GM19397 (cell line): ENCODE measurements around the gene C19orf85.
"Not testable (repeated sequence)": the region's sequence is repeated elsewhere in the genome, so short reads cannot be mapped to it uniquely, and the experiment has no call there.

Experiments
- ATAC-seq: cut with Tn5 transposase; IDR thresholded peaks from one replicate; pipeline ENCODE4 v1.9.1; 2021; ENCODE audit warnings: mild to moderate bottlenecking, moderate library complexity; ENCODE audit not compliant: unreplicated experiment

Gene C19orf85

DNA sequence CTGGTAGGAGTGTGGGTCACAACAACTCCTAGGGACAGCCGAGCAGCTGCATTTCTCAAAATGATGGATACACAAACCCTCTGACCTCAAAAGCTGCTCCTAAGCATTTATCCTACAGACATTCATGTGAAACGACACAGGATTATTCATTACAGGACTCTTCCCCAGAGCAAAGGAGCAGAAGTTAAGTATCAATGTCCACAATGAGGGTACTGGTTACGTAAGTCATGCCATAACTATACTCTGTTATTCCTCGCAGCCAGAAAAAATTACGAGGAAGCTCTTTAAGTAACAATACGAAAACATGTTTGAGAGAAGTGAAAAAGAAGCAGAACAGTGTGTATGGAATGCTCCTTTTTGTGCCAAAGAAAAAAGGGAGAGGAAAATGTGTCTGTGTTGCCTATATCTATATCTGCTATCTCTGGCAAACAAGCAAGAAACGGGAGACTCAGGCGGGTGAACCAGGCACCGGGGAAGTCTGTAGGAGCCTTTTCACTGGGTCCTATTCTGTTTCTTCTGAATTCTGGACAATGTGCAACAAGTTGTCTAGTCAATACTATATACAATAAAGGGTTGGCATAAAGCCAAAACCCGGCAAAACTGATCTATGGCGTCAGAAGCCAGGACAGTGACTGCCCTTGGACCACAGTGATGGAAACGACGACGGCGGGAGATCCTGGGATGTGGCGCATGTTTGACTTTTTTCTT is 4.4 kb downstream of the C19orf85 start:
- ATAC-seq: no peak

DNA sequence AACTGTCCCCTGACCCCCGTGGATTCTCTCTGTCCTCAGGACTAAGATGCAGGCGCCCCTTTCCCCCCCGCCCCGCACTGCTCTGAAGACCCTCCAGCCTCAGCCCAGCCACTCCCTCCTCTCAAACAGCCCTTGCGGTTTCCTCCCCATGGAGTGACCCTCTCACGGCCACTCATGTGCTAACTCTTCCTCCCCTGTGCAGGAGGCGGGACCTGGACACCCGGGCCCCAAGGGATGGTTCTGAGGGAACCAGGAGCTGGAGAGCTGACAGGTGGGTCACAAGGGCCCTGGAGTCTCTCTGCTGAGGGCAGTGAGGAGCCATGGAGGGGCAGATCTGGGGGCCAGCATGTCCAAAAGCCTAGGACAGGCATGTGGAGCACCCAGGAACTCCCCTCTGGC is 5.0 kb downstream of the C19orf85 start:
- no peak for ATAC-seq

DNA sequence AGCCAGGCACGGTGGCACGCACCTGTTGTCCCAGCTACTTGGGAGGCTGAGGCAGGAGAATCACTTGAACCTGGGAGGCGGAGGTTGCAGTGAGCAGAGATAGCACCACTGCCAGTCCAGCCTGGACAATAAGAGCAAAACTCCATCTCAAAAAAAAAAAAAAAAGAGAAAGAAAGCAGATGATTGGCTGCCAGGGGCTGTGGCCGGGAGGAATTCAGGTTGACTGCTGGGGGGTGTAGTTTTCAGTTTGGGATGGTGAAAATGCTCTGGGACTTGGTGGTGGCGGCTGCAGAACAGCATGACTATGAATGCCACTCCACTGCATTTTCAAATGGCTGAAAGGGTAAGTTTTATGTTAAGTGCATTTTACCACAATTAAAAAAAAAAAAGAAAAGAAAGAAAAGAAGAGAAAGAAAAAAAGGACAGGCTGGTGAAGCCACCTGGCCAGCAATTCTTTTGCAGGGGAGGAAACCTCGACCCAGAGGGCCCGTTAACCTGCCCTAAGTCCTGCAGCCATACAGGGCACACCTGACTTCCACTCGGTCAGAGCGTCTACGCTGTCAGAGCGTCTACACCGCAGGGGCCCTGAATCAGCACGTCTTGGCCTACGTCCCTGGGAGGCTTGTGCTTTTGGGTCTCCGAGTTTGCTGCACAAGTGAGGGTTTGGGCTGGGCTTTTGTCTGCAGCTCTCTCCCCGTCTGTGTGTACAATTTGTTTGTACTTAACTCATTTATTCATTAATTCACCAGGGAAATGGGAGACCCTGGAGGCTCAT is 6.7 kb downstream of the C19orf85 start:
- no peak for ATAC-seq

DNA sequence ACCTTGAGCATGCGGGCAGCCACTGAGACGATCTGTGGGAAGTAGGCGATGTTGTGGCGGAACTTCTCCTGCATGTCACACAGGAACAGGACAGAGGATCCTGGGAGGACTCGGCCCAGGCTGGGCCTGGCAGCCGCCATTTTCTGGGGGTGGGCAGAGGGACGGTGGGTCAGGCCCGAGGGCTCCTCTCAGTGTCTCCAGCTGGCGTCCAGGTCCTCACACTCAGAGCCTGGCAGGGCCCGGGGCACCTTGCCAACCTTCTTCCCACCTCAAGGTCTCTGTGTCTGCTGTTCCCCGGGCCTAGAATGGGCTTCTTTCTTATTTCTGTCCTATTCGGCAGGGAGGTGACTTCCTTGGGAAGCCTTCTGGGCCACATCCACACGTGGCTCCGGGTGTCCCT is 8.2 kb downstream of the C19orf85 start:
- ATAC-seq: no peak

DNA sequence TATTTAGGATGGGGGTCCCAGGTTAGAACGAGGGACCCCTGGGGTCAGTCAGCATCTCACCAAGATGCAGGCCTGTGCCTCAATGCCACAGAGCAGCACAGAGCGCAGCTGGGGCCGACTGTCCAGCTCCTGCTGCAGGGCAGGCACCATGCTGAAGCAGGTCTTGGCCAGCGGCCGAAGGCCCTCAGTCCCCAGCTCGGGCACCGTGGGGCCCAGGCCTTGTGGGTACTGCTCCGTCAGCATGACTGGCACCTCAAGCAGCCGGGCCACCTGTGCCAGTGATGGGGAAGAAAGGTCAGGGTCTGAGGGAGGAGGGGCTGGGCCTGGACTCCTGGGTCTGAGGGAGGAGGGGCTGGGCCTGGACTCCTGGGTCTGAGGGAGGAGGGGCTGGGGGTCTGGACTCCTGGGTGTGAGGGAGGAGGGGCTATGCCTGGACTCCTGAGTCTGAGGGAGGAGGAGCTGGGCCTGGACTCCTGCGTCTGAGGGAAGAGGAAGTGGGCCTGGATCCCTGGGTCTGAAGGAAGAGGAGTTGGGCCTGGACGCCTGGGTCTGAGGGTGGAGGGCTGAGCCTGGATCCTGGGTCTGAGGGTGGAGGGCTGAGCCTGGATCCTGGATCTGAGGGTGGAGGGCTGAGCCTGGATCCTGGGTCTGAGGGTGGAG is 8.8 kb downstream of the C19orf85 start:
- ATAC-seq: no peak

DNA sequence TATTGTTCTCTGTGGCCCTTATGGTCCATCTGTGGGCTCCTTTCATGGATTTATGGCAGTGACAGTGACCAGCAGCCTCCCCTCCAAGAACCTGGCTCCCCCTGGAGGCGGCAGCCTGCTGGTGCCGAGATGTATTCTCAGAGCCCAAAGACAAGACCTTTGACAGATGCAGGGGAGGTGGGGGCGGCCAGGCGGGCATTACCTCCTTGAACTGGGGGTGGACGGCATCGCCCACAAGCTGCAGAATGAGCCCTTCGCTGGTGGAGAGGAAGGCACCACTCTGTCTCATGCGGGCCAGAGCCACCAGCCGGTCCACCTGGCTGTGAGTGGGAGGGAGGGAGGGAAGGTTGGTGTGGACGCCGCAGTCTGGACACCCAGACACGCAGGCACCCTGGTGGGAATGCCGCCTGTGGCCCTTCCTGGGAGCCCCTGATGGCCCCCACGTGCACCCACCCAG is 9.7 kb downstream of the C19orf85 start:
- no peak for ATAC-seq

DNA sequence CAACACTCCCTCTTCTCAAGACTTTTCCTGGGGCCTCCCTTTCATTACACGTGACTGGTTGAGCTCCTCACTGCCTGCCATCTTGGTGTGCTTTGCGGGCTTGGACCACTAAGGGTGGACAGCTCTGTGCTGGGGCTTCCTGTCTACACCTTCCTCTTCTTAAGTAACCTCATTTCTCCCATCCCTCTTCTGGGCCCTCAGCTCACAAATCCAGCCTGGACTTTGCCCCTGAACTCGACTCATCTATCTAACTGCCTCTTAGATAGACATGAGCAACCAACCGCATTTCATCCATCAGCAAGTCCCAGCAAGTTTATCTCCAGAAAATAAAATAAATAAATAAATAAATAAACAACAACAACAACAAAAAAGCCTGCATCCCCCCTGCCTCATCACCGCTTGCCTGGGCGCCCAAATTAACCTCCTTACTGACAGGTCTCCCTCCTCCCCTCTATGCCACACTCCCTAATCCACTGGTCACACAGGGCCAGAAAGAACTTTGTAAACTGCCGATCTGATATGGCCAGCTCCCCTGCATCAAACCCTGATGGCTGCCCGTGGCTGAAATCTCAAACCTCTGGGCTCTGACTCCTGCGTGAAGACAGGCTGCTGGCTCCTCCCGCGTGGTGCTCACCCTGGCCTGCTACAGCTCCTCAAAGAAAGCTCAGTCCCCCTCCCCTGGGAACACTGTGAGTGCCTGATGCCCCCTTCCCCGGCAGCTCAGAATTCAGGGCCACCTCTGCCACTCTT is 10.9 kb downstream of the C19orf85 start:
- ATAC-seq: no peak

DNA sequence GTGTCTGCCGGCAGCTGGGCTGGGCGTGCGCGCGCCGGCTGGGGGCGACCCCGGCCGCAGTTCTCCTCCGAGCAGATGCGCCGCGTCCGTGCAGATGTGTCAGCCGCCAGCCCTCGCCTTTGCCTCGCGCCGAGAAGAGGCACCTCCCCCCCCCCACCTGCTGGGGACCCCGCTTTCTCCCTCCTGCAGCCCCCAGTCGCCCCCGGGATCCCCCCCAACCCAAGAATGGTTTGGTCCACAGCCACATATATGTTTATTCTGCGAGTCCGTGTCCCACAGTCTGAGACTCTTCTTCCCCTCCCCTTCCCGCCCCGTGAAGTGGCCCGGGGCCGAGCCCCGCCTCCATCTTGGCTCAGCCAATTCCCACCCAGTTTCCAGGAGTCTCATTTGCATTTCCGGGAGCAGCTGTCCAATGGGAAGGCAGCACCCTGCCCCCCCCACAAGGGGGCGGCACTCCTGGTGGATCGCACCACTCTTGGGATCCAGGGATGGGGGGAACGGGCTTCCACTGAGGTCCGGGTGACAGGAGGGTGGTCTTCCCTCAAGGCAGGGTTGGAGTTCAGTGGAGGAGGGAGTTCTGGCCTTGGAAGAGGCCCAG is 11.7 kb downstream of the C19orf85 start:
- ATAC-seq: no peak

DNA sequence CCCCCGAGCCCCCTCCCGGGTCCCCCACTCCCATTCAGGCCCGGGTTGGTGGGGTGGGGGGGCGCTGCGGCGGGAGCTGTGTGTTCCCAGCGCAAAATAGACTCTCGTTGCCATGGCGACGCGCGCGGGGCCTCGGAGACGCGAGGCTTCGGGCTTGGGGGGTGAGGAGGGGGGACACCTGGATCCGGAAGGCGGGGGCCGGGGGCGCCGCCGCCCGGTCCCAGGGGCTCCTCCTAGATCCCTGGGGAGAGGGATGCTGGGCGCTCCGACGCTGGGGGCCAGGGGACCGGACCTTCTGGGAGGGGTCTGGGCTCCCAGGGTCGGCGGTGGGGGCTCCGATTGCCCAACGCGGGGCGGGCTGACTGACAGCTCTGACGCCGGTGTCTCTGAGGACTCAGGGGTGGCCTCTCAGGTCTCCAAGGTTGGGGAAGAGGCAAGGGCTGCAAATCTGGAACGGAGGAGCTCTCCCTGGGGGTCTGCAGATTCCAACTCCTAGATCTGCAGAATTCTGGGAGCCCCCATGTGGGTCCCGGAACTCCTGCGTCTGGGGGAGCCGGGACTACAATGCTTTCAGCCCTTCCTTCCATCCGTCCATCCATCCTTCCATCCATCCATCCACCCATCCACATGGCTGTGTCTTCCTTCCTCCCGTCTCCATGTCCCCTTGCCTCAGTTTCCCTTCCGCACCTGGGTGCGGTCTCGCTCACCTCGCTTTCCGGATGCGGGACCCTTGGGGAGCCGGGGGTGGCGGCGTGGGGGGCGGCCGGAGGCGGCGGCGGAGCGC is 12.4 kb downstream of the C19orf85 start:
- no peak for ATAC-seq

DNA sequence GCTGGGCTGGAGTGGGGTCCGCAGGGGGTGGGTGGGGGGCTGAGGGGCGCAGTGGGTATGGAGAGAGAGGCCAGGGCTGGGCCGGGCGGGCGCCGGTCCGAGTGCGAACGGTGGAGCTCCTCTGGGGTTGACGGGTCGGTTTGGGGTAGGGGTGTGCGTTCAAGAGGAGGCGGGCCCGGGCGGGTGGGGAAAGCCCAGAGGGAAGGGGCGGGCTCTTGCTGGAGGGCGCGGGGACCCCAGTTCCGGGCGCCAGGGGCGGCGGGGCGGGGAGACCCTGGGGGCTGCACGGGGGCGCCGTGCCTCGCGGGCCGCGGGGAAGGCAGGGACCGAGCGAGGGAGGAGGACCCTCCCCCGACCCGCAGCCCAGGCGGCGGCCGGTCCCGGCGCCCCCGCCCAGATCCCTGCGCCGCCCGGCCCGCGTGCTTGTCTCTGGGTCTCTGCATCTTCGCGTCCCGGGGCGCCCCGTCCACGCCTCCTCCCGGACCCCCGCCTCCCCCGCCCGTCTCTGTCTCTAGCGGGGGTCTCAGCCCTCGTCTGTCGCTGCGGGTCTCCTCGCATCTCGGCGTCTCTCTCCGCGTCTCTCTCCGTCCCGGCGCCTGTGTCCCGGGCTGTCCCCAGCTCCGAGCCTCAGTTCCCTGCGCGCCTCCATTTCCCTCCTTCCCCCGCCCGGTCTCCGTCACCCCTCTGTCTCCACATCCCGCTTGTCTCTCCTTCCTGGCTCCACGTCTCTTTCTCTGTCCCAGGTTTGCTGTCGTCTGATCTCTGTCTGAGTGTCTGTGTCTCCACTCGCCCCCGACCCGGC is 13.2 kb downstream of the C19orf85 start:
- ATAC-seq: no peak

DNA sequence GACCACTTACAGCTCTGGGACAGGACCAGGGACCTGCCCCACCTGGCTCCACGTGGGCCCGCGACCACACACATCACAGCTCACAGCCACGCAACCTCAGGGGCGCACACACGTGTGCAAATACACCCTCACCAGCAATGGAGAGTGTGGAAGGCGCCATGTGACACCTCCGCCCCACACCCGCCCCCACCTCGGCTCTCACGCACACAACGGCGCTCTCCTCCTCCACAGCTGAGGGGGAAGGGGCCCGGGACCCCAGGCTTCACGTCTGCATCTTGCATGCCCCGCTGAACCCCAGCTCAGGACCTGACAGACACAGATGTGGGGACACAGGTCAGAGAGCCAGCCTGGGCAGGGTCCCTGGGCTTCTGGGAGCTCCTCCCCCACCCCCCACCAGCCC is 15.1 kb downstream of the C19orf85 start:
- ATAC-seq: no peak

DNA sequence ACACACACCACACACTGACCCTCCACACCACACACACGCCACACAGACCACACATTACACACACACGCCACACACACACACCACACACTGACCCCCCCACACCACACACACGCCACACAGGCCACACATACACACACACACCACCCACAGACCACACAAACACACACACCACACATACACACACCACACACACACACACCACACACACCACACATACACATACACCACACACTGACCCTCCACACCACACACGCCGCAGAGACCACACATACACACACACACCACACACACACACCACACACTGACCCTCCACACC is 16.4 kb downstream of the C19orf85 start:
- not testable (repeated sequence) for ATAC-seq

DNA sequence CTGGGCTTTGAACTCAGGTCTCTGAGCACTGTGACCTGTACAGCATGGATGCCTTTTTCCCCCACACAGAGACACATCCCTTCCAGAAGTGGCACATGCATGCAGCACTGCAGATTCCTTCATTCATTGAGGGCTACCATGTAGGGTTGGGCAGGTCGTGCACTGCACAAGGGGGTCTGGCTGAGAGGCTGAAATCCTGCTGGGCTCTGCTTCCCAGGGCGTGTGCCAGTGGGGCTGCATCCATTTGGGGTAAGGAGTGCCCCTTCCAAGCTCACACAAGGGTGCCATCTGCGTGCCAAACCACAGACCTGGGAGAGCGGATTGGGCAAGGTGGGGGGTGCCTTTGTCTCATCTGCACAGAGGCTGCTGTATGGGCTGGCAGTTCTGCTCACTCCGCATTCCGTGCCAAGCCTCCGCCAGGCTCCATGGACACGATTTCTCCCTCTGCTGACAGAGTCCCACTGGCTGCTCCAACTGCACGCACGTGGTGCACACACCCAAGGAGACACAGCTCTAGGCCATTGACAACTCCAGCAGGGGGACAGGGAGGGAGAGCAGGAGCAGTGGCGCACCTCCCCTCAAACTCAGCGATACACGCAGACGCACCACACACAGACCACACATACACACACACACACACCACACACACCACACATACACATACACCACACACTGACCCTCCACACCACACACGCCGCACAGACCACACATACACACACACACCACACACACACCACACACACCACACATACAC is 17.0 kb downstream of the C19orf85 start:
- no peak for ATAC-seq

DNA sequence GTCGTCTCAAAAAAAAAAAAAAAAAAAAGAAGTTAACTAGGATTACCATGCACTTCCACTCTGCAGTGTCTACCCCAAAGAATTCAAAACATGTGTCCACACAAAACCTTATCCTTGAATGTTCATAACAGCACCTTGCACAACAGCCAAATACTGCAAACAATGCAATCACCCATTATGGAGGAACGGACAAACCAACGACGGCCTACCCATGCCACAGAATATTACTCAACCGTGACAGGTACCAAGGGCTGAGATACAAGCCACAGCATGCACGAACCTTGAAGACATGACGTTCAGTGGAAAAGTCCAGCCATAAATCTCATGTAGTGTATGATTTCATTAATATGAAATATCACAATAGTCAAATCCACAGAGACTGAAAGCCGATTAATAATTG is 18.5 kb downstream of the C19orf85 start:
- no peak for ATAC-seq

DNA sequence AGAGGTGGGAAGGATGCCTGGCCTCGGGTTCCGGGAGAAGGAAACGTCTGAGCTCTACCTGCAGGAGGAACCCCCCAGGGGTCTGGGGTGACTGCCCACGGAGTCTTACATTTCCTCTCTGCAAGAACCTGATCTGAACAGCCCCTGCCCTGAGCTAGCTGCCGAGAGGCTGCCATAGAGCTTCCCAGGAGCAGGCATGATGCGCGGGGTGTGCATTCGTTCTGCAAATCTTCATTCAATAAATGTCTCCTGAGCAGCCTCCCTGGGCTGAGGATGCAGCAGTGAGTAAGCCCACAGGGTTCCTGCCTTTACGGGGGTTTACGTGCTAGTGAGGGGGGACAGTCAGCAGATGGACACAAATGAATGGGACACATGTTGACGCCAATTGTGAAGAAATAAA is 19.9 kb downstream of the C19orf85 start:
- ATAC-seq: no peak

DNA sequence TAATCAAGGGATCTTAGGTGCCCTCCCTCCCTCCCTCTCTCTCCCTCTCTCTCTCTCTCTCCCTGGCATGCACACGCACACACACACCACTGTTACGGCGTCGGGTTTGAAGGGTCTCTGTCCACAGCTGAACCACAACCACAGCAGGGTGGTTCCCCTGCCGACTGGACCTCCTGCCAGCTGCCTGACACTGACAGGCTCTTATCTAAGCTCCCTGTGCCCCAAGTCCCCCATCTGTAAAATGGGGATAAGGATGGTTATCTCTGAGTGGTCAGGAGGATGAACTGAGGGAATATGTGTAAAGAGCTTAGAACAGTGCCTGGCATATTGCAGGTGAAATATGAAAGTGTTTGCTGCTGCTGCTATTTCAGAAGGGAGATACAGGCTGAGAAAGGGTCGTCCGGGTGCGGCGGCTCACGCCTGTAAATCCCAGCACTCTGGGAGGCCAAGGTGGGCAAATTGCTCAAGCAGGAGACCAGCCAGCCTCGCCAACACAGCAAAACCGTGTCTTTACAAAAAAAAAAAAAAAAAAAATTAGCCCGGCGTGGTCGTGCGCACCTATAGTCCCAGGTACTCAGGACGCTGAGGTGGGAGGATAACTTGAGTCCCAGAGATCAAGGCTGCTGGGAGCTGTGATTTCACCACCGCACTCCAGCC is 20.6 kb downstream of the C19orf85 start:
- ATAC-seq: no peak

DNA sequence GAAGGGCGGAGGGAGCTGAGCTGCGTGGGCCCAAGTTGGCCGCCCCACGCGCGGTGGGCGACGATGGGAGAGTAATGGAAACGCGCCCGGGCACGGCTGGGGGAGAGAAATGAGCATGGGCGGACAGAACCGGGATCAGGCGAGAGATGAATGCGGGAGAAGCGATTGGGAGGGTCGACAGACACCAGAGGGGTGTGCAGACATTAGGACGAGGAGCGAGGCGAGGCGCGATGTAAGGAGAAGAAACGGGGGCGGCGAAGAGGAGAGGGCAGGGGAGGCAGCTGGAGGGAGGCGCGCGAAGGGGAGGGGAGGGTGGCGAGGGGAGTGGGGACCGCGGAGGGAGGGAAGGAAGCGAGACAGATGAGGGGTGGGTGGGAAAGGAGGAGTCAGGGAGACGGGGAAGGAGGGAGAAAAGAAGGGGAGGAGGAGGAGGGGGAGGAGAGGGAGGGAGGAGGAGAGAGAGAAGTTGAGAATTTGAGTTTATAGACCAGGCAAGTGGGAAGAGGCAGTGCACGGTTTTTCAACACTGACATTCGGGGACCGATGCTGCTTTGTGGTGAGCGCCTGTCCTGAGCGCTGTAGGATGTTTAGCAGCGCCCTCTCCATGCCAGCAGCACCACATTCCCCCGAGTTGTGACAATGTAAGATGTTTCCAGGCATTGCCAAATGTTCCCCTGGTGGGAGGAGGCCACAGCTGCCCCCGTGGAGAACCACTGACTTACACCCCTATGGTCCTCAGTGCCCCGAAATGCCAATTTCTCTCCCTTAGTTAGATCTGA is 21.3 kb downstream of the C19orf85 start, which contains the start of gene SHISA7:
Gene SHISA7 (minus strand): TSS at position 256 of the 779 bp plus-strand sequence. CDS start 437 bp downstream, outside the sequence.
- ATAC-seq: no peak
